H1 (cell line): Measurements from ENCODE around the gene TAX1BP3.

ENCODE experiments used
- CTCF ChIP-seq, 3 experiments: IDR thresholded peaks; 1 replicate in 2 of 3; 2 replicates in 1 of 3; pipeline versions ENCODE4 v1.5.1 to v1.6.1; 2011; ENCODE audit warnings: low read length in 3 of 3, mild to moderate bottlenecking in 3 of 3, inconsistent platforms in 2 of 3, low read depth in 1 of 3, moderate library complexity in 1 of 3; ENCODE audit not compliant: insufficient read depth in 1 of 3; ENCODE audit errors: control extremely low read depth in 1 of 3
- EP300 ChIP-seq, 2 experiments: IDR thresholded peaks; 1 replicate in 1 of 2; 2 replicates in 1 of 2; pipeline ENCODE4 v1.6.1; 2011 to 2012; ENCODE audit warnings: low read depth in 2 of 2, low read length in 2 of 2, mild to moderate bottlenecking in 2 of 2, borderline replicate concordance in 1 of 2, inconsistent platforms in 1 of 2, moderate library complexity in 1 of 2
- JUND ChIP-seq: IDR thresholded peaks from 2 replicates; pipeline ENCODE4 v1.6.1; 2011; ENCODE audit warnings: mild to moderate bottlenecking, improper control_type of control experiment, low read length
- POLR2A ChIP-seq, 2 experiments: IDR thresholded peaks; 1 replicate in 1 of 2; 2 replicates in 1 of 2; pipeline ENCODE4 v1.6.1; 2011; ENCODE audit warnings: low read depth in 2 of 2, low read length in 2 of 2, mild to moderate bottlenecking in 2 of 2; ENCODE audit errors: control extremely low read depth in 1 of 2
- ZNF274 ChIP-seq: IDR thresholded peaks from 2 replicates; pipeline ENCODE4 v1.7.0; 2012; ENCODE audit warnings: low read length, borderline replicate concordance; ENCODE audit errors: extremely low read depth

- TF ChIP-seq ZNF274: no peak
- TF ChIP-seq POLR2A (IDR thresholded peaks at IDR 0.05; ENCODE audit: control extremely low read depth in 1 of 2, low read depth in 2 of 2, low read length in 2 of 2): no peak
- no peak for TF ChIP-seq CTCF (IDR thresholded peaks at IDR 0.05; ENCODE audit: control extremely low read depth in 1 of 3, insufficient read depth in 1 of 3, low read depth in 1 of 3, low read length in 3 of 3)
- TF ChIP-seq EP300 (IDR thresholded peaks at IDR 0.05; ENCODE audit: borderline replicate concordance in 1 of 2, low read depth in 2 of 2, low read length in 2 of 2): no peak
- no peak for TF ChIP-seq JUND
Measured at GRCh38 chr17:3690094-3690715, 21.8 kb upstream of the TAX1BP3 start.
